ENCODE measurements around the gene APBB2.

Gene APBB2

DNA sequence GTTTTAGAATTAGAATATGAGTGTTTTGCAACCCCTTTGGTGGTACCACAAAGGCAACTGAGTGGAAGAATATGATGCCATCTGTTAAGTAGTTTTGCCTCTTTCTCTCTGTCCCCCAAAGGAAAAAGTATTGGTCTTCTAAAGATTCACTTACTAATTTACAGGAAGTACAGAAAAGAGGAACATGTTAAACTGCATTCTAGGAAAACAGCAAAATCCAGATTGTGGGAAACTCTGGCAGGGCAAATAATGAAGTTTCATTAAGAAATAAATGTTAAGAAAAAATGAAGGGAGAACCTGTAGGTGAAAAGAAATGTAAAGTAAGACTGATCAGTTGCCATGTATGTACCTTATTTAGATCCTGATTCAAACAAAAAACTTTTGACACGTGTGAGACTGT is 425.3 kb downstream of the APBB2 start:
- no peak for DNase-seq

DNA sequence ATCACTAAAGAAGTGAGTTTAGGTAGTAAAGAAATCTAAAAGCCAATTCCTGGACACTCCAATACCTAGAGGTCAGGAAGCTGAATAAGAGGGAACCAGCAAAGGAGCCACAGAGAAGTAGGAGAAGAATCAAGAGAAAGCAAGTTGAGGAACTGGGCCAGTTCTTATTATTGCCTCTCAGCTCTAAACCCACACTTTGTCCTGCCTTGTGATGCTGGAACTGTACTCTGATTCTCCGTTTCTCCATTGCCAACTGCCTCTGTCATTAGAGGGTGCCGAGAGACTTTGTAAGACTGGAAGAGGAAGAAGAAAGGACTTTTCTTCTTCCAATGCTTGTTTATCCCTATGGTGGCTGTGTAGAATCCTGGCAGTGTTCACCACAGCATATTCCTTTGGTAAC is 426.0 kb downstream of the APBB2 start:
- DNase-seq = no peak

DNA sequence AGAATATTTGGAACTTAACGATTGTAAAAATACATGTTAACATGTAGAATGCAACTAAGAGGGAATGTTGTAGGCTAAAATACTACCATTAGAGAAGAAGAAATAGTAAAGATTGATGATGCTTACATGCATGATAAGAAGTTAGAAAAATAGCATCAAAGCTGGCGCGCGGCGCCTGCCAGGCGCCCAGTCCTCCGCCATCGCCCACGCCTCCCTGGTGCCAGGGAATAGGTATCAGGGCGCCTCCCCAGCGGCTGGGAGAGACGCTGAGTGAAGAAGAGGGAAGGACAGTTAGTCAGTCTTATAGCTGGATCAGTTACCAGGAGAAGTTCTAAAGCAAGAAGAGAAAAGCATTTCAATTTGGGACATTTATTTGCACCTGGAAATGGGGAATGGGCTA is 428.6 kb downstream of the APBB2 start:
- no peak for DNase-seq

DNA sequence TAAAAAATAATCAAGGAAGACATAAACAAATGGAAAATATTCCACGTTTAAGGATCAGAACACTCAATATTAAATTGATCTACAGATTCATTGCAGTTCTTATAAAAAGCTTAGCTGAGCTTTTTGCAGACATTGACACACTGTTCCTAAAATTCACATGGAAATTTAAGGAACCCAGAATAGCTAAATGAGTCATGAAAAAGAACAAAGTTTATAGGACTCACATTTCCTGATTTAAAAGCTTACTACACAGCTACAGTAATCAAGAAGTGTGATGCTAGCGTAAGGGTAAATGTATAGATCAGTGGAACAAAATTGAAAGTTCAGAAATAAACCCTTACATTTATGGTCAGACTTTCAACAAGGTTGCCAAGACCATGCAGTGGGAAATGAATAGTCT is 431.5 kb downstream of the APBB2 start:
- DNase-seq = no peak

DNA sequence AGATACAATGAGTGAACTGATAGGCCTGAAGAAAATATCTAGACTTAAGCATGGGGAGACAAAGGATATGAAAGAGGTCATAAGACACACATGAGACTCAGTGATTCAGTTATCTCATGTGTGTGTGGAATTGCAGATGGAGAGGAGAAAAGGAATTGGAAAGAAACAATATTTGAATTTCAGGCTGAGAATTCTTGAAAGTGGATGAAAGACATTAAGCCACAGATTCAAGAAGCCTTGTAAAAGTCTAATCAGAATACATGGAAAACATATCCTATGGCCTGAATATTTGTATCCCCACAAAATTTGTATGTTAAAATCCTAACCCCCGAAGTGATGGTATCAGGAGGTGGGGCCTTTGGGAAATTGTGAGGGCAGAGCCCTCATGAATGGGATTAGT is 436.3 kb downstream of the APBB2 start:
- no peak for DNase-seq

DNA sequence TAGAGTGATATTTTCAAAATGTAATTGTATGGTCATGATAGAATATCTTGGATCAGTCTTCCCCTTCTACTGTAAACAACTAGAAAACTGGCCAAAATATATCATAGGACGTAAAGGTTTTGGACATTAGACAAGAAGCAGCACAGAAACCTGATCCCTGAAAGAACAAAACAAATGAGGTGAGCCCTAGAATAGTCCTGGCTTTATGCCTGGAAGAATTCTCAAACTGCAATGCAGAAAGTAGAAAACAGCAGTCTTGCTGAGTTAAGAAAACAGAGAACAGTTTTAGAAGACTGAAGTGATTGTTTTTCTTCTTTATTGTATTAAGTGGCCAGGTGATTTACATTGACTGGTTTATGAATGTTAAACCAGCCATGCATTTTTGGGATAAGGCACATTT is 445.1 kb downstream of the APBB2 start:
- no peak for DNase-seq

DNA sequence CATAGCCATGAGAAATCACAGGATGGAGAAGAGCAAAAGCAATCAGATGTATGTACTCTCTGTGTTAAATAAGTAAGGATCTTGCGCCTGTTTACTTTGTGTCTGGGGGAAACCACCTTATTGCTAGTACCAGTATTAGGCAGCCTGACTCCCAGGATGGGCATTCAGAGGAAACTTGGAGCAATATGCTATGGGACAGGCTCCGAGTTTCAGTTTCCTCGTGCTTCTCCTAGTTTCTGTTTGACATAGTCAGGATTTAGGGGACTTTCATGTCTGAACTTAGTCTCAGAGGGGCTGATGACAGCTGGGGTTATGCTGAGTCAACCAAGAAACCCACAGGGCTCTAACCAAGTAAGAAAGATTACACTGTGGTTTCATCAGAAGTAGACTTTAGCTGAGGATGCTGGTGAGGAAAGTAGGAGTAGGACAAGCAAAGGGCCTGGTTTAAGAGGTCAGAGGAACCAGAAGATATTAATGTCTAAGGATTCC is 451.1 kb downstream of the APBB2 start:
- no peak for DNase-seq
